Measurements from ENCODE around the gene CAMSAP1.

- no peak for TF ChIP-seq POLR2AphosphoS5 (IDR thresholded peaks at IDR 0.05)
- no peak for TF ChIP-seq POLR2A (IDR thresholded peaks at IDR 0.05)
- TF ChIP-seq CTCF (IDR thresholded peaks at IDR 0.05) = no peak
- TF ChIP-seq EP300 (IDR thresholded peaks at IDR 0.05) = no peak
Observed at GRCh38 chr9:135949501-135950134, 42.3 kb upstream of the CAMSAP1 start.
